Measurements from ENCODE around the gene PYDC1. TPM values are rescaled to one million over a fixed set of nuclear protein-coding genes. Genes with fewer than 3 reads are reported as not detected.

PYDC1 gene
- not detected for total RNA-seq
- not detected for polyA plus RNA-seq
- not detected for total RNA-seq

- H3K9me3 ChIP-seq (ENCODE audit: control insufficient read depth in 2 of 3, low read length in 3 of 3) = no peaks in the 10 kb centered on the region
- H3K36me3 Mint-ChIP-seq = peaks cover 0 to 3% (median 0%) of the 10 kb centered on the region in 5 donors
- H3K4me3 Mint-ChIP-seq = peak within 1 kb of the TSS; percentile 70 to 88 (median 81)
- peak within 1 kb of the TSS in 2 of 9 donors; percentile 17 to 62 for H3K27ac Mint-ChIP-seq
- no peaks in the 10 kb centered on the region for H3K36me3 ChIP-seq (ENCODE audit: control insufficient read depth in 2 of 3, insufficient read depth in 3 of 3, low read length in 3 of 3)
- no peaks in the 10 kb centered on the region for H3K9me3 Mint-ChIP-seq
- intact Hi-C loops (cut with micrococcal nuclease) = no loop called here
- H3K27ac ChIP-seq (ENCODE audit: low read depth, low read length) = no peak within 1 kb of the TSS
- DNase-seq (no peak), ATAC-seq (peak; percentile 45)
- H3K4me1 ChIP-seq (ENCODE audit: control insufficient read depth in 2 of 2, insufficient read depth in 2 of 2, low read length in 2 of 2) = peaks cover 18 to 25% of the 10 kb centered on the region in 2 donors
- POLR2A ChIA-PET = interaction anchor here (0.6 to 4.8 kb wide), 7 partner anchors 15 to 236 kb away, joined by 3 to 22 read pairs (median 4); partner anchors contain the start of genes FUS and PYCARD
- peak within 1 kb of the TSS; percentile 48 for H3K4me3 ChIP-seq (ENCODE audit: low read length)
- peaks cover 11 to 19% of the 10 kb centered on the region in 2 donors for H3K27me3 ChIP-seq (ENCODE audit: control insufficient read depth in 2 of 2, insufficient read depth in 2 of 2, low read length in 2 of 2)
- peaks cover 17 to 38% (median 19%) of the 10 kb centered on the region in 7 donors for H3K4me1 Mint-ChIP-seq
- H3K27me3 Mint-ChIP-seq = peaks cover 42 to 64% (median 47%) of the 10 kb centered on the region in 5 donors
- CTCF ChIA-PET = interaction anchor here (0.6 to 0.7 kb wide), 2 partner anchors 15 to 115 kb away, joined by 6 to 7 read pairs; no protein-coding TSS in a partner anchor
Measured at GRCh38 chr16:31216422-31217135, at the start of gene PYDC1. PYDC1 (minus strand) TSS chr16:31217135; CDS start chr16:31217028, 107 bp downstream.

DNA sequence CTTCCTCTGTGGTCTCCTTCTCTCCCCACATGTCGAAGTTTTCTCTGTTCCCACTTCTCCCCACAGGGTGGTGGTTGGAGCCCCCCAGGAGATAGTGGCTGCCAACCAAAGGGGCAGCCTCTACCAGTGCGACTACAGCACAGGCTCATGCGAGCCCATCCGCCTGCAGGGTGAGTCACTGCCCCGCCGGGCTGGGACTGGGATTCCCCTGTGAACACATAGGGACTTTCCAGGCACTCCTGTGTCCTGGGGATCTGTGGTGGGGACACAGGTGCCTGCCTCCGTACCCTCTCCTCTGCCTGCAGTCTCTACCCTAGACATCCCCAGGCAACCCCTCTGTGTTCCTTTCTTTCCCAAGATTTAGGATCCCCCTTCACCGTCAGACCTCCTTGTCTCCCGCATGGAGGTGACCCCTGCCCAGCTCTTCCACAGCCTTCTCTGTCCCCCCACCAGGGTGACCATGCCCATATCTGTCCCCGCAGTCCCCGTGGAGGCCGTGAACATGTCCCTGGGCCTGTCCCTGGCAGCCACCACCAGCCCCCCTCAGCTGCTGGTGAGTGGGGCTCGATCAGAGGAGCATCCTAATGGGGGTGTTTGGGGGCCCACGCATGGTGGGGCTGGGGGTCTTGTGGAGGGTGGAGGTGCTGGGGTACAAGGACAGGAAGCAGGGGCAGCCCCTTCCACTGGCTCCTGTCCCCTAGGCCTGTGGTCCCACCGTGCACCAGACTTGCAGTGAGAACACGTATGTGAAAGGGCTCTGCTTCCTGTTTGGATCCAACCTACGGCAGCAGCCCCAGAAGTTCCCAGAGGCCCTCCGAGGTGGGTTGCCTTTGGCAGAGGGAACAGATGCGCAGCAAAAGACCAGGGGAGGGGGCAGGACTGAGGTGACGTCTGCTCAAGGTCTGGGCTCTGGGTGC lies 48.7 kb upstream of the PYDC1 start:
- H3K36me3 Mint-ChIP-seq = peaks cover 0 to 35% (median 3%) of the 10 kb centered on the region in 5 donors
- peaks cover 0 to 57% (median 6%) of the 10 kb centered on the region in 7 donors for H3K4me1 Mint-ChIP-seq
- H3K9me3 ChIP-seq (ENCODE audit: control insufficient read depth in 2 of 3, low read length in 3 of 3) = no peaks in the 10 kb centered on the region
- peak overlapping the region in 2 of 9 donors; percentile 61 to 93 for H3K27ac Mint-ChIP-seq
- peak in 2 of 9 donors; percentile 22 to 81 for DNase-seq
- peaks cover 0 to 2% (median 0%) of the 10 kb centered on the region in 11 donors for H3K9me3 Mint-ChIP-seq
- intact Hi-C loops (cut with micrococcal nuclease) = no loop called here
- no peak overlapping the region for H3K27ac ChIP-seq (ENCODE audit: low read depth, low read length)
- peaks cover 0 to 16% of the 10 kb centered on the region in 2 donors for H3K4me1 ChIP-seq (ENCODE audit: control insufficient read depth in 2 of 2, insufficient read depth in 2 of 2, low read length in 2 of 2)
- H3K27me3 ChIP-seq (ENCODE audit: control insufficient read depth in 2 of 2, insufficient read depth in 2 of 2, low read length in 2 of 2) = no peaks in the 10 kb centered on the region
- peak; percentile 93 for ATAC-seq
- no peak overlapping the region for H3K4me3 ChIP-seq (ENCODE audit: low read length)
- ChIA-PET POLR2A (no interaction called here), CTCF (interaction anchor here (0.7 kb wide), 1 partner anchor 438 kb away, joined by 3 read pairs; no protein-coding TSS in a partner anchor)
- no peaks in the 10 kb centered on the region for H3K36me3 ChIP-seq (ENCODE audit: control insufficient read depth in 2 of 3, insufficient read depth in 3 of 3, low read length in 3 of 3)
- H3K4me3 Mint-ChIP-seq = peak overlapping the region in 2 of 10 donors; percentile 49 to 68
- peaks cover 0 to 18% (median 4%) of the 10 kb centered on the region in 5 donors for H3K27me3 Mint-ChIP-seq

GRCh38 chr16:31262084-31262483 lies 45.1 kb upstream of the PYDC1 start:
- H3K9me3 Mint-ChIP-seq = no peaks in the 10 kb centered on the region
- H3K36me3 ChIP-seq (ENCODE audit: control insufficient read depth in 2 of 3, insufficient read depth in 3 of 3, low read length in 3 of 3) = no peaks in the 10 kb centered on the region
- H3K4me1 Mint-ChIP-seq = peaks cover 5 to 56% (median 13%) of the 10 kb centered on the region in 7 donors
- peaks cover 0 to 26% (median 0%) of the 10 kb centered on the region in 5 donors for H3K36me3 Mint-ChIP-seq
- no peak overlapping the region for H3K4me3 ChIP-seq (ENCODE audit: low read length)
- H3K27me3 ChIP-seq (ENCODE audit: control insufficient read depth in 2 of 2, insufficient read depth in 2 of 2, low read length in 2 of 2) = no peaks in the 10 kb centered on the region
- peak overlapping the region in 1 of 10 donors; percentile 15 for H3K4me3 Mint-ChIP-seq
- H3K4me1 ChIP-seq (ENCODE audit: control insufficient read depth in 2 of 2, insufficient read depth in 2 of 2, low read length in 2 of 2) = peaks cover 0 to 16% of the 10 kb centered on the region in 2 donors
- peaks cover 0 to 10% (median 6%) of the 10 kb centered on the region in 5 donors for H3K27me3 Mint-ChIP-seq
- ATAC-seq (no peak), DNase-seq (no peak)
- CTCF ChIA-PET = no interaction called here
- no peak overlapping the region for H3K27ac Mint-ChIP-seq
- intact Hi-C loops (cut with micrococcal nuclease) = no loop called here
- H3K27ac ChIP-seq (ENCODE audit: low read depth, low read length) = no peak overlapping the region
- POLR2A ChIA-PET = no interaction called here
- H3K9me3 ChIP-seq (ENCODE audit: control insufficient read depth in 2 of 3, low read length in 3 of 3) = no peaks in the 10 kb centered on the region

GRCh38 chr16:31260136-31260931 lies 43.4 kb upstream of the PYDC1 start:
- no peak overlapping the region for H3K27ac ChIP-seq (ENCODE audit: low read depth, low read length)
- H3K36me3 ChIP-seq (ENCODE audit: control insufficient read depth in 2 of 3, insufficient read depth in 3 of 3, low read length in 3 of 3) = no peaks in the 10 kb centered on the region
- H3K27me3 Mint-ChIP-seq = peaks cover 0 to 8% (median 3%) of the 10 kb centered on the region in 5 donors
- peak overlapping the region in 2 of 9 donors; percentile 57 to 71 for H3K27ac Mint-ChIP-seq
- POLR2A ChIA-PET = no interaction called here
- peaks cover 5 to 51% (median 13%) of the 10 kb centered on the region in 7 donors for H3K4me1 Mint-ChIP-seq
- no peak overlapping the region for H3K4me3 ChIP-seq (ENCODE audit: low read length)
- DNase-seq (no peak), ATAC-seq (peak; percentile 14)
- CTCF ChIA-PET = no interaction called here
- peaks cover 0 to 25% (median 0%) of the 10 kb centered on the region in 5 donors for H3K36me3 Mint-ChIP-seq
- H3K4me3 Mint-ChIP-seq = peak overlapping the region in 3 of 10 donors; percentile 46 to 88 (median 81)
- peaks cover 0 to 10% of the 10 kb centered on the region in 2 donors for H3K4me1 ChIP-seq (ENCODE audit: control insufficient read depth in 2 of 2, insufficient read depth in 2 of 2, low read length in 2 of 2)
- H3K27me3 ChIP-seq (ENCODE audit: control insufficient read depth in 2 of 2, insufficient read depth in 2 of 2, low read length in 2 of 2) = no peaks in the 10 kb centered on the region
- no peaks in the 10 kb centered on the region for H3K9me3 ChIP-seq (ENCODE audit: control insufficient read depth in 2 of 3, low read length in 3 of 3)
- intact Hi-C loops (cut with micrococcal nuclease) = no loop called here
- H3K9me3 Mint-ChIP-seq = no peaks in the 10 kb centered on the region

DNA sequence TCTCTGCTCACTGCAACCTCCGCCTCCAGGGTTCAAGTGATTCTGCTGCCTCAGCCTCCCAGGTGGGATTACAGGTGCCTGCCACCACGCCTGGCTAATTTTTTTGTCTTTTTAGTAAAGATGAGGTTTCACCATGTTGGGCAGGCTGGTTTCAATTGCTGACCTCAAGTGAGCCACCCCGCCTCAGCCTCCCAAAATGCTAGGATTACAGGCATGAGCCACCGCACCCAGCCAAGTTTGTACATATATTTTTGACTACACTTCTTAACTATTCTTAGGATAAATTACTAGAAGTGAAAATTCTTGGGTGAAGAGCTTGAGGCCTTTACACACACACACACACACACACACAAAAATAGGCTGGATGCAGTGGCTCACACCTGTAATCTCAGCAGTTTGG lies 41.4 kb upstream of the PYDC1 start:
- ATAC-seq = no peak
- H3K27me3 Mint-ChIP-seq = peaks cover 0 to 8% (median 0%) of the 10 kb centered on the region in 5 donors
- H3K36me3 Mint-ChIP-seq = peaks cover 0 to 25% (median 0%) of the 10 kb centered on the region in 5 donors
- no peaks in the 10 kb centered on the region for H3K9me3 ChIP-seq (ENCODE audit: control insufficient read depth in 2 of 3, low read length in 3 of 3)
- POLR2A ChIA-PET = no interaction called here
- no peak overlapping the region for H3K27ac Mint-ChIP-seq
- CTCF ChIA-PET = interaction anchor here (0.8 kb wide), 1 partner anchor 127 kb away, joined by 3 read pairs; no protein-coding TSS in a partner anchor
- H3K27me3 ChIP-seq (ENCODE audit: control insufficient read depth in 2 of 2, insufficient read depth in 2 of 2, low read length in 2 of 2) = no peaks in the 10 kb centered on the region
- H3K4me3 Mint-ChIP-seq = peak overlapping the region in 1 of 10 donors; percentile 24
- peaks cover 0 to 2% (median 0%) of the 10 kb centered on the region in 11 donors for H3K9me3 Mint-ChIP-seq
- H3K36me3 ChIP-seq (ENCODE audit: control insufficient read depth in 2 of 3, insufficient read depth in 3 of 3, low read length in 3 of 3) = no peaks in the 10 kb centered on the region
- peaks cover 5 to 54% (median 19%) of the 10 kb centered on the region in 7 donors for H3K4me1 Mint-ChIP-seq
- no peak for DNase-seq
- peaks cover 0 to 6% of the 10 kb centered on the region in 2 donors for H3K4me1 ChIP-seq (ENCODE audit: control insufficient read depth in 2 of 2, insufficient read depth in 2 of 2, low read length in 2 of 2)
- H3K4me3 ChIP-seq (ENCODE audit: low read length) = no peak overlapping the region
- H3K27ac ChIP-seq (ENCODE audit: low read depth, low read length) = no peak overlapping the region
- intact Hi-C loops (cut with micrococcal nuclease) = no loop called here

DNA sequence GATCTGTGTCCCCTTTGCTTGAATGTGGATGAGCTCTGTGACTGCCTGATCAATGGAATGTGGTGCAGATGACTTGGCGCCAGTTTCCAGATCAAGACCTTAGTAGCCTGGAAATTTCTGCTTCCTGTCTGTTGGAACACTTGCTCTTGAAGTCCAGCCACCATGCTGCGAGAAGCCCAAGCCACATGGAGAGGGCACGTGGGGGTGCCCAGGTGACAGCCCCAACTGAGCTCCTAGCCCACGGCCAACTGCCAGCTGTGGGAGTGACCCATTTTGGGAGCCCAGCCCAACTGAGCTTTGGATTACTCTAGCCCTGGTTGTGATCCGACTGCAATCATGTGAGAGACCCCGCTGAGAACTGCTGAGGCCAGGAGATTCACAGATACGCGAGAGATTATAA lies 39.5 kb upstream of the PYDC1 start:
- H3K4me1 Mint-ChIP-seq = peaks cover 5 to 58% (median 19%) of the 10 kb centered on the region in 7 donors
- H3K36me3 ChIP-seq (ENCODE audit: control insufficient read depth in 2 of 3, insufficient read depth in 3 of 3, low read length in 3 of 3) = no peaks in the 10 kb centered on the region
- H3K36me3 Mint-ChIP-seq = peaks cover 0 to 17% (median 0%) of the 10 kb centered on the region in 5 donors
- no peak overlapping the region for H3K27ac Mint-ChIP-seq
- ChIA-PET POLR2A (no interaction called here), CTCF (no interaction called here)
- H3K27me3 ChIP-seq (ENCODE audit: control insufficient read depth in 2 of 2, insufficient read depth in 2 of 2, low read length in 2 of 2) = no peaks in the 10 kb centered on the region
- H3K4me3 ChIP-seq (ENCODE audit: low read length) = no peak overlapping the region
- H3K4me1 ChIP-seq (ENCODE audit: control insufficient read depth in 2 of 2, insufficient read depth in 2 of 2, low read length in 2 of 2) = no peaks in the 10 kb centered on the region
- H3K27me3 Mint-ChIP-seq = peaks cover 0 to 8% (median 0%) of the 10 kb centered on the region in 5 donors
- H3K9me3 Mint-ChIP-seq = peaks cover 0 to 2% (median 0%) of the 10 kb centered on the region in 11 donors
- no peaks in the 10 kb centered on the region for H3K9me3 ChIP-seq (ENCODE audit: control insufficient read depth in 2 of 3, low read length in 3 of 3)
- intact Hi-C loops (cut with micrococcal nuclease) = no loop called here
- ATAC-seq (no peak), DNase-seq (no peak)
- no peak overlapping the region for H3K4me3 Mint-ChIP-seq
- no peak overlapping the region for H3K27ac ChIP-seq (ENCODE audit: low read depth, low read length)

Measured in naive thymus-derived CD4-positive, alpha-beta T cell (primary cell).